GM10266 (cell line): Measurements from ENCODE around the gene IDI1.

Source experiments
- DNase-seq: peaks from one replicate; pipeline ENCODE4 v3.0.0; 2012; ENCODE audit errors: extremely low spot score
- TF ChIP-seq, protein P1 (sequence below): IDR thresholded peaks from 2 replicates; pipeline ENCODE4 v1.5.1; 2012; ENCODE audit warnings: mild to moderate bottlenecking, low read depth; ENCODE audit not compliant: control insufficient read depth, insufficient read depth; ENCODE audit errors: missing control alignments

IDI1 gene

DNA sequence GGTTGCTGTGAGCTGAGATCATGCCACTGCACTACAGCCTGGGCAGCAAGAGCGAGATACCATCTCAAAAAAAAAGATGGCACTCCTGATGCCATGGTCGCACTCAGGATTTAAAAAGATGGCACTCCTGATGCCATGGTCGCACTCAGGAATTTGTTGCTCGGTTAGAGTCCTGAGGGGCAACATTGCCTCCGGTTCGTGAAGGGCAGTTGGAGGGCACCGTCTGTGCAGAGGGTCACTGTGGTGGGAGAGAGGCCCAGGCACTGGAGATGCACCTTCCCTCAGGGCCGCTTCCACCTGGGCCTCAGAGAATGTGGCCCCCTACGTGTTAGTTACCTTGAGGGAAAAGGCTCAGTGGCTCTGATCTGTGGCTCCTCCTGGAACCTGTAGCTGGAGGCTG, 42.3 kb downstream of the IDI1 start:
- TF ChIP-seq, protein P1, sequence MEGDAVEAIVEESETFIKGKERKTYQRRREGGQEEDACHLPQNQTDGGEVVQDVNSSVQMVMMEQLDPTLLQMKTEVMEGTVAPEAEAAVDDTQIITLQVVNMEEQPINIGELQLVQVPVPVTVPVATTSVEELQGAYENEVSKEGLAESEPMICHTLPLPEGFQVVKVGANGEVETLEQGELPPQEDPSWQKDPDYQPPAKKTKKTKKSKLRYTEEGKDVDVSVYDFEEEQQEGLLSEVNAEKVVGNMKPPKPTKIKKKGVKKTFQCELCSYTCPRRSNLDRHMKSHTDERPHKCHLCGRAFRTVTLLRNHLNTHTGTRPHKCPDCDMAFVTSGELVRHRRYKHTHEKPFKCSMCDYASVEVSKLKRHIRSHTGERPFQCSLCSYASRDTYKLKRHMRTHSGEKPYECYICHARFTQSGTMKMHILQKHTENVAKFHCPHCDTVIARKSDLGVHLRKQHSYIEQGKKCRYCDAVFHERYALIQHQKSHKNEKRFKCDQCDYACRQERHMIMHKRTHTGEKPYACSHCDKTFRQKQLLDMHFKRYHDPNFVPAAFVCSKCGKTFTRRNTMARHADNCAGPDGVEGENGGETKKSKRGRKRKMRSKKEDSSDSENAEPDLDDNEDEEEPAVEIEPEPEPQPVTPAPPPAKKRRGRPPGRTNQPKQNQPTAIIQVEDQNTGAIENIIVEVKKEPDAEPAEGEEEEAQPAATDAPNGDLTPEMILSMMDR: no peak
- DNase-seq: no peak

DNA sequence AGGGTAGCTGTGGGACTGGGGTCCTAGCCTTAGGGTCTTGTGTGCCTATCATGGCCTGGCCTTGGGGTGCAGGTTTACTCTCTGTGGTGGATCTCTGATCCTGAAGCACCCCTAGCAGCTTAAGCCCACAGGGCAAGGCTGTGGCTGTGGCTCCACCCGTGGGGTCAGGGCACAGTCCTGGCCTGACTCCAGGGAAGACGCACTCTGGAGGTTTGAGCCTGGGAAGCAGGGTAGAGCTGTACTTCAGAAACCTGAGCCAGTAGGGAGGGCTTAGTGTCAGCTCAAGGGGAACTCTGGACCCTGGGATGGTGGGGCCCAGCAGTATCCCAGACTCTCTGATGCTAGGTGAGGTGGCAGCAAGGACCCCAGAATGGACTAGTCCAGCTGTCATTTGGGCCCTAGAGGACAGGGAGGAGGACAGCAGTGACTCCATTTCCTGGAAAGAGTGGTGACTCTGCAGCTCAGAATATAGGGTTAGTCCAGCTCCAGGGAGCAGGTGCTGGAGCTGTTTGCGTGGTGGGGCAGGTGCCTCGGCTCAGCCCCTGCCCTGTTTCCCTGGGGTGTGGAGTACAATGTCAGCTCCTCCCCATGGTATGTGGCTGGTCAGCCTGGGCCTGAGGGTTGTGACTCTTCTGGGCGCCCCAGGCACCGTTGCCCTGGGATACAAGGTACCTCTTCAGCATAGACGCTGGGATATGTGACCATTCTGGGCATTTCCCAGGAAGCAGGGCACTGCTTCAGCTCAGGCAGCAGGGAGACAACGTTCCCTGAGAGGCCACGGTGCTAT, 44.8 kb downstream of the IDI1 start:
- TF ChIP-seq, protein P1: no peak
- no peak for DNase-seq

DNA sequence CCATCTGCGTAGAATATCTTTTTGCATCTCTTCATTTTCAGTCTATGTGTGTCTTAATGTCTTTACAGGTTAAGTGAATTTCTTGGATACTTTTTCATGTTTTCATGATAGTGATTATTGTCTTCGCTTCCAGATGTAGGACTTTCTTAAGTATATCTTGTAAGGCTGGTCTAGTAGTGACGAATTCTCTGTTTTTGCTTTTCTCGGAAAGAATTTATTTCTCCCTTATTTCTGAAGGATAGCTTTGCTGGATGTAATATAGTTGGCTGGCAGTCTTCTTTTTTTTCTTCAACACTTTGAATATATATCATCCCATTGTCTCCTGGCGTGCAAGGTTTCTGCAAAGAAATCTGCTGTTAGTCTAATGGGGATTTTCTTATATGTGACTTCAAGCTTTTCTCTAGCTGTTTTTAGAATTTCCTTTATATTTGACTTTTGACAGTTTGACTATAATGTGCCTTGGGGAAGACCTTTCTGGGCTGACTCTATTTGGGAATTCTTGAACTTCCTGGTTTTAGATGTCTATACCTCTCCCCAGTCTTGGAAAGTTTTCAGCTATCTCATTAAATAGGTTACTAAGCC, 46.4 kb downstream of the IDI1 start:
- DNase-seq: no peak
- TF ChIP-seq, protein P1: no peak

DNA sequence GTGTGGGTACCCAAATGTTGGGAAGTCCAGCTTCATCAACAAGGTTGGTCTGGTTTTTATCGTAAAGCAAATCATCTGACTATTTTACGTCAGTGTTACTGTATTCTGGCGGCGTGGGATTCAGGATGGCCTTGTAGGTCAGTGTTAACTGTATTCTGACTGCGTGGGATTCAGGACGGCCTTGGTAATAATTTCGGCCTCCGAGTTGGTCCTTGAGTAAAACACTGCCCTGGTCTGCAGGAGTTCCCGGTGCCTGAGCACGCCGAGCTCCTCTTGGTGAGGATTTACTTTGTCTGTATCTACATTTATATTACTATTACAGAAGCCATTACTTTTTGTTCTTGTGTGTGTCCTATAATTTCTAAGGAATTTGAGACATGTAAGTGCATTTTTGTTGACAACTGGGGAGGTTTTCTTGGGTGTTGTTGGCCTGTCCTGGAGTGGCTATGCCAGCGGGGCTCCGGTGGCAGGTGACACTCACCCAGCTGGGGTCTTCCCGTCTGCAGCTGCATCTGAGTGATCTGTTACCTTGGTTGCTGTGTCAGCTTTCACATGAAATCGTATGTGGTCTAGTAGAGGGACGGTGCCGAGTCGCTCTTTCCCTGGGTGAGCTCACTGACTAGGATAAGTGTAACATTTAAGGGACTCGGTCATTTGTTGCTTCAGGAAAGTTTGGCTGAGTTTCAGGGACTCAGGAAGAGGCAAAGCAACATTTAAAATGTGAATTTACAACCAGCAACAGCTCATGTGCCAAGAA, 51.5 kb downstream of the IDI1 start:
- no peak for DNase-seq
- TF ChIP-seq, protein P1: no peak

DNA sequence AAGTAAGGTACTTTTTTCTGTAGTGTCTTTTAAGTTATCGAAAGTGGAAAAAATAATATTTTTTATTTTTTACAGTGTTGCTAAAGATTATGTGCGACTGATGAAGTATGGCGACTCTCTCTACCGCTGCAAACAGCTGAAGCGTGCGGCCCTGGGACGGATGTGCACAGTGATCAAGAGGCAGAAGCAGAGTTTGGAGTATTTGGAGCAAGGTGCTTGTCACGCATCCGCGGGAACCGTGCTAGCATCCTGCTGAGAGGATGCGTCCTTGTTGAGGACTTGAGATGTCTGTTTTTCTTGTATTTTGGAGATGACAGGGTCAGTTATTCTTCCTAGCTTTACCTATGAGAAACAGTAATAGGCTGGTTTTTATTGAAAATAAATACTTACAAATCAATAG, 52.9 kb downstream of the IDI1 start:
- TF ChIP-seq, protein P1: no peak
- DNase-seq: no peak

DNA sequence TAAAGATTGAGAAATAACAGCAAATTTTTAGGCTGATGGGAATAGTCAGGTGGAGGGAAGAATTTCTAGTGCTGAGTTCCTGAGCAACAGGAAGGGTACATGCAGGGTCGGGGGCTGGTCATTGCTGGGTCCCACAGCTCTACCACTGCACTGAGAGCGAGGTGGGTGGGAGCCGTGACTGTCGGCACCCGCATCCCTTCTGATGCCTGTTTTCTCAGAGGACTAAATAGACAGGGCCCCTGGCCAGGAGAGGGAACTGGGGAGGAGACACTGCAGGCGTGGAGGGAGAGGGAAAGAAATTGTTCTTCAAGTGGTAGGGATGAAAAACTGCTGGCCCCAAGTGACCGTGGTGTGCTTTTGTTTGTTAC, 53.4 kb downstream of the IDI1 start:
- no peak for DNase-seq
- TF ChIP-seq, protein P1: no peak
